Subcutaneous adipose tissue (tissue), 4 donors: ENCODE measurements around the gene PLA2G2F. TPM values are rescaled to one million over a fixed set of nuclear protein-coding genes. Genes with fewer than 3 reads are reported as not detected.

Source experiments
- CTCF ChIP-seq: fragments of 450-650 bp; IDR thresholded peaks from one replicate; pipeline ENCODE4 v1.5.1; 2016; ENCODE audit warnings: low read depth, mild to moderate bottlenecking, control low read depth, antibody characterized with exemption, moderate library complexity
- total RNA-seq, 4 donors: library from RNA; depleted of rRNA; stranded (reverse); fragments of >200 nt; gene quantifications; one replicate each; pipeline ENCODE4 v1.1.0, GENCODE V29; 2016

The PLA2G2F gene
- total RNA-seq, 4 donors from 2014 or later, result not detected

- no peak for TF ChIP-seq CTCF
Measured at GRCh38 chr1:20194757-20195461, 55.8 kb downstream of the PLA2G2F start.

- no peak for TF ChIP-seq CTCF
Measured at GRCh38 chr1:20195462-20195780, 56.3 kb downstream of the PLA2G2F start.

- no peak for TF ChIP-seq CTCF
Measured at GRCh38 chr1:20197329-20197791, 58.2 kb downstream of the PLA2G2F start.

- TF ChIP-seq CTCF, result no peak
Measured at GRCh38 chr1:20198296-20198695, 59.2 kb downstream of the PLA2G2F start.

- no peak for TF ChIP-seq CTCF
Measured at GRCh38 chr1:20198918-20199317, 59.8 kb downstream of the PLA2G2F start.

- TF ChIP-seq CTCF, result no peak
Measured at GRCh38 chr1:20199403-20199802, 60.3 kb downstream of the PLA2G2F start.

- TF ChIP-seq CTCF, result no peak
Measured at GRCh38 chr1:20199840-20200239, 60.7 kb downstream of the PLA2G2F start.

Other genes with a start within 250 kb of the PLA2G2F start
- gene PLA2G2E, start 215.7 kb upstream of the PLA2G2F start, total RNA-seq, result not detected
- 1,000 to 10,000 TPM in 2 of 4 donors, 100 to 1,000 TPM in 2; 214 to 1,021 (median 701) TPM for gene PLA2G2A, start 159.7 kb upstream of the PLA2G2F start, total RNA-seq
- 1 to 10 TPM; 2.9 to 5.5 (median 4.0) TPM for gene PLA2G5, start 69.1 kb upstream of the PLA2G2F start, total RNA-seq
- gene PLA2G2D, start 19.8 kb upstream of the PLA2G2F start, total RNA-seq, result under 1 TPM in 1 of 4 donors, not detected in 3; 0.17 TPM
- under 1 TPM; 0.16 to 0.68 (median 0.52) TPM for gene UBXN10, start 46.8 kb downstream of the PLA2G2F start, total RNA-seq
- gene PLA2G2C, start 47.2 kb downstream of the PLA2G2F start, total RNA-seq, result not detected
- not detected for gene VWA5B1, start 151.6 kb downstream of the PLA2G2F start, total RNA-seq